HUES48 (cell line): ENCODE results near the gene AHCYL2.
"Not testable (repeated sequence)": the region's sequence is repeated elsewhere in the genome, so short reads cannot be mapped to it uniquely, and the experiment has no call there.

Source experiments
- H3K27ac ChIP-seq: one replicate; pipeline ENCODE4 v1.7.0; 2013; ENCODE audit warnings: low read depth, low read length, inconsistent platforms
- H3K27me3 ChIP-seq: 2 replicates; pipeline ENCODE4 v1.6.1; 2013; ENCODE audit warnings: mild to moderate bottlenecking, low read length; ENCODE audit not compliant: control insufficient read depth, insufficient read depth
- H3K36me3 ChIP-seq: 2 replicates; pipeline ENCODE4 v1.6.1; 2013; ENCODE audit warnings: low read length; ENCODE audit not compliant: control insufficient read depth, insufficient read depth
- H3K4me1 ChIP-seq: 2 replicates; pipeline ENCODE4 v1.6.1; 2013; ENCODE audit warnings: mild to moderate bottlenecking, low read length; ENCODE audit not compliant: control insufficient read depth, insufficient read depth
- H3K4me3 ChIP-seq: 2 replicates; pipeline ENCODE4 v1.5.1; 2013; ENCODE audit warnings: mild to moderate bottlenecking, low read depth, low read length
- H3K9ac ChIP-seq: 2 replicates; pipeline ENCODE4 v1.6.1; 2013; ENCODE audit warnings: mild to moderate bottlenecking, low read depth, low read length, moderate library complexity
- H3K9me3 ChIP-seq: 2 replicates; pipeline ENCODE4 v1.6.1; 2013; ENCODE audit warnings: low read length; ENCODE audit not compliant: control insufficient read depth, insufficient read depth

Gene AHCYL2

DNA sequence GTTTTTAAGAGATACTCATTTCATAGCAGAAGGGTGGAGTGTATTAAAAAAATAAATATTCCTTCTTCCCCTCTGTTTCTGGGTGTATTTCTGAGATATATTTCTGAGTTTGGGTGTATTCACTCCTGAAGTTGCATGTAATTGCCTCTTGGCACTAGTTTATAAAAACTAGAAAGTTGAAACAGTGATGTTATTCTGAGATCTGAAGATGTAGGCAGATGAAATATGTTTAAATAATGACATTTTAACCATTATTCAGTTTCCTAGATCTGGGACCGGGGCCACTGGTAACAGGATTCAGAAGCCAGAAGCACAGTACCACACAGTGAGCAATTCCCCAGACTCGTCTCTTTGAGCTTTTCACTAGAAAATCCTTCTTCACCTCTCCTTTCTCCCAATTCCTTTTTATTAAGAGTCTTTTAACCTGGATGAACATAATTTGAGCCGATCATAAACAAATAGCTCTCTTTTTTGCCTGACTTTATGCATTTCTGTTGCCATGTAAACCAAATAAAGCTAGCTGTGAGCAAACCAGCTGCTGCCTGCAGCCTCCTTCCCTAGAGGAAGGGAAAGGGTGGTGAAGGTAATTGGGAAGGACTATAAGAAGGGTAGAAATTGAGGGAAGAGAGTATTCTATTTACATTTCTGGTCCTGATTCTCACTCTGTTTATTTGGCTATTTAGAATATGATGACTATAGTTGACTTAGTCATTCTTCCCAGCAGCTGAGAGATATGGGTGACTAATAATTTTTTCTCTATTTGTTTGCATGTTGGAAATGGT is 107.6 kb downstream of the AHCYL2 start:
- no peak overlapping the region for H3K4me3 ChIP-seq
- H3K9me3 ChIP-seq, result no peaks in the 10 kb centered on the region
- no peak overlapping the region for H3K27ac ChIP-seq
- no peaks in the 10 kb centered on the region for H3K36me3 ChIP-seq
- no peak overlapping the region for H3K9ac ChIP-seq
- no peaks in the 10 kb centered on the region for H3K27me3 ChIP-seq
- no peaks in the 10 kb centered on the region for H3K4me1 ChIP-seq

DNA sequence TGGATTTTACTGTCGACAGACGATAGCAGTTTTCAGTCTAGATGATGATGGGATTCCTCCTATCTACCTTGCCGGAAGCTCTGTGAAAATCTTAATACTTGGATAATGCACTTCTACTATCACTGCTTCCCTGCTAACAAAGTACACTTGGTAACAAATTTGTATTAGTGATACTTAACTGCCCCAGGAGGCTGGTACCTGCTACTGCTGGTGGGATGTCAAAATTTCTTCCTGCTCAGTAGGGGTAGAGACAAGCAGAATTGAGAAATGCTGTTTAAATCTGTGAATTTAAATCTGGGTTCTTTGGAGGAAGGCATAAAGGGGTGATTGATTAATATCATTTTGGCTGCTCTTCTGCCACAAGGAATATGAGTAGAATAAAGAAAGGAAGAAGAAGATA is 109.6 kb downstream of the AHCYL2 start:
- Histone ChIP-seq H3K27ac (no peak overlapping the region), H3K9me3 (no peaks in the 10 kb centered on the region), H3K4me3 (no peak overlapping the region), H3K4me1 (no peaks in the 10 kb centered on the region), H3K27me3 (no peaks in the 10 kb centered on the region), H3K9ac (no peak overlapping the region), H3K36me3 (no peaks in the 10 kb centered on the region)

DNA sequence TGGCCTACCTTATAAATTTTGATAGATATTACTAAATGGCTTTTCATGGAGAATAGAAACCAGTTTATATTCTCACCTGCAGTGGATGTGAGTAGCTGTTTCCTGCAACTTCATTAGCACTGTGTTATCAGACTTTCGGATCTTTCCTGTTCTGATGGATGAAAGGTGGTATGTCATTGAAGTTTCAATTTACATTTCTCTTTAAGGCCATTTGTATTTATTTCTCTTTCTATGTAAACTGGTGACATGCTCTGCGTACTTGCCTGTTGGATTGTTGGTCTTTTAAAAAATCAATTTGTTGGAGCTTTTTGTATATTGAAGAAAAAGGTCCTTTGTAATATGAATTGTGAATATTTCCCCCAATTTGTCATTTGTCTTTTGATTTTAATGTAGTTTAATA is 113.6 kb downstream of the AHCYL2 start:
- Histone ChIP-seq H3K27me3 (no peaks in the 10 kb centered on the region), H3K4me3 (no peak overlapping the region), H3K36me3 (no peaks in the 10 kb centered on the region), H3K27ac (no peak overlapping the region), H3K9me3 (no peaks in the 10 kb centered on the region), H3K9ac (no peak overlapping the region), H3K4me1 (peaks cover 21% of the 10 kb centered on the region)

DNA sequence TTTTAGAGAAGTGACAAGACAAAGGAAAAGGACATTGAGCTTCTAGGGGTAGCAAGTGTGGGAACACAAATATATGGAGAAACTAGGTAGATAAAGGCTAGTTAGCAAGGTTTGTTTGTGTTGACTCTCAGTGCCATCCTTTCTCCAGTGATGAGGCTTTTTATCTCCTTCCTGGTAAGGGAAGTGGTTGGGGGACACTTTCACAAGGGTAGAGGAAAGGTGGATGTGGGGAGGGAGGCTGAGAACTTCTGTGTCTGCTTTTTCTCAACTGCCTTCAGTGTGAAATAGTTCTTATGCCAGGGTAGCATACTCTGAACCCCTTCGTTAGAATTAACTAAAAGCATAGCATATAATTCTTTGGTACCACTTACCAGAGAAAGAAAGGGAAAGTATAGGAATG is 116.4 kb downstream of the AHCYL2 start:
- Histone ChIP-seq H3K4me3 (no peak overlapping the region), H3K9me3 (no peaks in the 10 kb centered on the region), H3K27ac (peak overlapping the region; percentile 33), H3K36me3 (no peaks in the 10 kb centered on the region), H3K4me1 (peaks cover 21% of the 10 kb centered on the region), H3K9ac (no peak overlapping the region), H3K27me3 (no peaks in the 10 kb centered on the region)

DNA sequence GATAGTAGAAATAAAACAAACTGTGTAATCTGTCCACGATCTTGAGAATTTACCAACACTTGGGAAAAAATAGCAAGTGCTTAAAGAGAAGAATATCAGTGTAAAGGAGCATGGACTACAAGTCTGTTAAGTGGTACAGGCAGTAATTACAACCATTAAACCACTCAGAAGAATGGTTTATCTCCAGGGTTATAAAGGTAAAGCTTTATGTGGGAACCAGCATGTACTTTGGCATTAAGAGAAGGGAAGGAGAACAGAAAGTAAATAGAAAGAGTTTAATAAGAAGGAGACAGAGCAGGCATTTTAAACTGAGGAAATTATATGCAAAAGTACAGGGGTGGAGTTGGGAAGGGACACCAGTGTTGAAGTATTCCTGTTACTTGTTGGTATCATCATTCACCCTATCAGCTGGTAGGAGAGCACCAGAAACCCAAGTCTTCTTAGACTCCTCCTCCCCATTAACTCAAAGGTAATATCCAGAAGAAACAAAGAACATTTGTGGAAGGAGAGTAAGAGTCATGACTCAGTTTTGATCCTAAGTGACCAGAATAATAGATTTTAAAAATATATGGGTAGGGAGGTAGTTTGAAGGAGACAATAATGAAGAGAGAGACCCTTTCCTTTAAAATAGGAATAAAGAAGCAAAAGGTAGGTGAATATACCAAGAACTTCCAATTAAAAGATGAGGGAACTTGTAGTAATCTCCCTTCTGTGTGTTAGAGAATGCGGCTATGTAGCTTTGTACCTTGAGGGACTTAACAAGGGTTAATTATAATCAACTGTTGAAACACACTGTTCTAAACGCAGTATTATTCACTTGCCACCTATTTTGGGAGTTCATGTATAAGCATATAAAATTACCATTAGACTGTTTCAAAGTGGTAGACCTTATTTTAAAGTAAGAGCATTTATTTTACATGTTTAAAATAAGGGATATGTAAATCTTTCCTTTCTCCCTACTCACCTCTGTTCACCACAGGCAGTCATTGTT is 117.3 kb downstream of the AHCYL2 start:
- Histone ChIP-seq H3K9me3 (no peaks in the 10 kb centered on the region), H3K9ac (no peak overlapping the region), H3K4me3 (no peak overlapping the region), H3K36me3 (no peaks in the 10 kb centered on the region), H3K27ac (no peak overlapping the region), H3K4me1 (peaks cover 21% of the 10 kb centered on the region), H3K27me3 (no peaks in the 10 kb centered on the region)

DNA sequence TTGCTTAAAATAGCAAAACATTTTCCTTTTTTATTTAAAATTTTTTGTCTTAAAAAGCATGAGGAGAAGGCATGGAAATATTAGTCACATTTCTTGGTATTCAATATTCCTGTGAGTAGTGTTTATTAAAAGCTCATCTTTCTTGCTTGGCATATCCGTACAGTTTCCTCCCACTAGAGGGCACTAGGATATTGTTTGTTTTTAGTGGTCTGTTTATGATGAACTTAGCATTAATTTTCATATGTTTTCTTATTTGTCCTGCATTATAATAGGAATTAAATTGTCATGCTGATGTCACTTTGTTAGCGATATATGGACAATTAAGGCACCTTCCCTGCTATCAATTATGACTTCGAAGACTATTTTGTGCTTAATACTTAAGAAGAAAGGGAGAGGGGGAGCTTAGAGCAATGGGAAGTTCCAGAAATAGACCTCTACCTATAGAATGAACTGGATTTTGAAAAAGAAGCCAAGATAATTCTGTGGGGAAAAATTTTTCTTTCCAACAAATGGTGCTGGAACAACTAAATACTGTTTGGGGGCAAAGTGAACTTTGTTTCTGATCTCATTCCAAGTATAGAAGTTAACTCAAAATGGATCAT is 118.4 kb downstream of the AHCYL2 start:
- H3K4me3 ChIP-seq, result no peak overlapping the region
- H3K36me3 ChIP-seq, result no peaks in the 10 kb centered on the region
- H3K4me1 ChIP-seq, result peaks cover 21% of the 10 kb centered on the region
- no peak overlapping the region for H3K27ac ChIP-seq
- no peaks in the 10 kb centered on the region for H3K27me3 ChIP-seq
- no peak overlapping the region for H3K9ac ChIP-seq
- H3K9me3 ChIP-seq, result no peaks in the 10 kb centered on the region

DNA sequence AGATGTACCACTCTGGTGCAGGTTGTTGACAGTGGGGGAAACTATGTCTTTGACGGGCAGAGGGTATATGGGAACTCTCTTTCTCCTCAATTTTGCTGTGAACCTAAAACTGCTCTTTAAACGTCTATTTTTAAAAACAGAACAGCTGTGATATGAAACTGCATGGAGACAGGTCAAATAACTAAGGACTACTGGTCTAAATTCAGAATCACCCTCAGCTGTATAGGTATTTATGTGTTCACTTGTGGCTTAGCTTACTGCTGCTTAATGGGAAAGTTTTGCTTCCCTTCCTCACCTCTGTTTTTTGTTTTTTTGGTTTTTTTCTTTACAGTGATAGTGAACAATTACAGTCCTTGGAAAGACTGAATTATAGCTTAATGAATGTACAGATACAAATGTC is 122.5 kb downstream of the AHCYL2 start:
- no peaks in the 10 kb centered on the region for H3K27me3 ChIP-seq
- H3K4me3 ChIP-seq, result no peak overlapping the region
- H3K9ac ChIP-seq, result no peak overlapping the region
- H3K9me3 ChIP-seq, result no peaks in the 10 kb centered on the region
- H3K4me1 ChIP-seq, result peaks cover 9% of the 10 kb centered on the region; the same call in 1 of the 2 replicates
- no peak overlapping the region for H3K27ac ChIP-seq
- H3K36me3 ChIP-seq, result no peaks in the 10 kb centered on the region

DNA sequence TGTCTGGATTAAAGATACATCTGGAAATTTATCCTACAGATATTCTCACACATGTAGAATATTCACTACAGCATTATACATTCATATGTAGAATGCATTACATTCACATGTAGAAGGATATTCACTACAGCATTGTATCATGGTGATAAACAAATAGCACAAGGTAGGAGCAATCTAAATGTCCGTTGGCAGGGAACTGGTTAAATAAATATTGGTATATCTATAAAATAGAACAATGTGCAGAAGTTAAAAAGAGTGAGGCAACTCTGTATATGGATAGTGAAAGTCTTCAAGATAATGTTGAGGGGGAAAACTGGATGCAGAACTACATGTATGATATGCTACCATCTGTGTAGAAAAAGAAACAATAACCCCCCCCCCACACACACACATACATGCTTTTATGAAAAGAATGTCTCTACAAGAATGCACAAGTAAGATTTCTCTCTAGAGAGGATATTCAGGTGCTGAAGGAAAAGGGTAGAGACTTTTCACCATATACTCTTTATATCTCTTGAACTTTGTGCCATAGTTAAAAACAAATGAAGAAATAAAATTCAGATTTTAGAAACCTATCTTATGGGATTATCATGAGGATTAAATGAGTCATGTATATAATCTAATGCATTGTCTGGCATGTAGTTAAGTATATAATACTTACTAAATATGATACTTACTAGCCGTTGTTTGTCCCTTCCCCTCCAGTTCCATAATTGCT is 123.4 kb downstream of the AHCYL2 start:
- no peaks in the 10 kb centered on the region for H3K9me3 ChIP-seq
- H3K27me3 ChIP-seq, result no peaks in the 10 kb centered on the region
- H3K27ac ChIP-seq, result no peak overlapping the region
- H3K9ac ChIP-seq, result no peak overlapping the region
- no peaks in the 10 kb centered on the region for H3K36me3 ChIP-seq
- H3K4me3 ChIP-seq, result no peak overlapping the region
- H3K4me1 ChIP-seq, result peaks cover 7% of the 10 kb centered on the region; the same call in 1 of the 2 replicates

DNA sequence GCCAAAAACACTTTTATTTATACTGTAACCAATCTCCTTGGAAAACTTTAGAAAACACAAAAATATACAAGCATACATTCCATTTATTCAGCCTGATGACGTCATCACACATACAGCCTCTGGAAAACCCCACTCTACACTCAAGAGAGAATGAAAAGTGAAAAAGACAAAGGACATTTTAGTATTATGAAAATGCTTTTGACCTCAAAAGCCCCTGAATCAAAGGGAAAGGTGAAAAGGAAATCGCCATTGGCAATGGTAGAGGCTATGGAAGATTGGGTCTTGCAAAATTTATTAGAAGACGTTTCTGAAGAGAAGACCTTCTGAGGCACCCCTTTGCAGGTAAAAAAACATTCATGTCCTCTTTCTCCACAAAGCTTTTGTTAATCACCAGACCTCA is 126.5 kb downstream of the AHCYL2 start:
- Histone ChIP-seq H3K9ac (no peak overlapping the region), H3K36me3 (no peaks in the 10 kb centered on the region), H3K4me3 (no peak overlapping the region), H3K9me3 (no peaks in the 10 kb centered on the region), H3K4me1 (peaks cover 10% of the 10 kb centered on the region; the same call in 1 of the 2 replicates), H3K27ac (no peak overlapping the region), H3K27me3 (no peaks in the 10 kb centered on the region)

DNA sequence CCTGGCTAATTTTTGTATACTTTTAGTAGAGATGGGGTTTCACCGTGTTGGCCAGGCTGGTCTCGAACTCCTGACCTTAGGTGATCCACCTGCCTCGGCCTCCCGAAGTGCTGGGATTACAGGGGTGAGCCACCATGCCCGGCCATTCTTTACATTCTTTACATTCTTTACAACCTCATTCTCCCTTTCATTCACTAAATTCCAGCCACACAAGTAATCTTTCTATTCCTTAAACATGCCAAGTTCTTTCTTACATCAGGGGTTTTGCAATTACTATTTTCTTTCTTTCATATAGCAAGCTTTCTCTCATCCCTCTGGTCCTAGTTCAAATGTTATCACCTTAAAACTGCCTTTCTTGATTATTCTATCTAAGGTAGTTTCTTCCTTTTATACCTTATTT is 128.3 kb downstream of the AHCYL2 start:
- not testable (repeated sequence) for H3K4me1 ChIP-seq, H3K27ac ChIP-seq, H3K27me3 ChIP-seq, H3K9me3 ChIP-seq, H3K9ac ChIP-seq, H3K4me3 ChIP-seq, H3K36me3 ChIP-seq
